K562 (cell line): ENCODE results near the gene RASGRP4. TPM values are rescaled to one million over a fixed set of nuclear protein-coding genes. Genes with fewer than 3 reads are reported as not detected.

Experiments used
- ATAC-seq: fragments of 200-7000 bp; cut with Tn5 transposase; 3 replicates; pipeline ENCODE4 v1.9.1; 2020; ENCODE audit warnings: moderate library complexity
- BruUV-seq: library from RNA; stranded (reverse); fragments of 400-500 nt; replicated peaks from 2 replicates; lab custom pipeline; 2021; lab: Mats Ljungman, UMichigan
- CTCF ChIA-PET: fragments of 300-600 bp; formaldehyde crosslinking; extraction: SDS; loops from one replicate; lab custom pipeline; 2021; ENCODE audit warnings: low intra/inter-chr PET ratio; lab: Yijun Ruan, JAX
- POLR2A ChIA-PET: fragments of 300-600, 350-650 bp; sonication (Branson Sonifier 250); formaldehyde crosslinking; extraction: SDS; loops from one replicate; lab custom pipeline; 2021; ENCODE audit warnings: antibody characterized with exemption, inconsistent platforms; lab: Yijun Ruan, JAX
- DNase-seq, 4 experiments: peaks; one replicate each; pipeline versions ENCODE4 v3.0.0 to v3.0.0-alpha.2; 2011 to 2018; ENCODE audit warnings: low spot score in 3 of 4, mixed read lengths in 3 of 4; ENCODE audit errors: extremely low read depth in 1 of 4
- FAIRE-seq: peaks from 2 replicates; lab custom pipeline; 2011; peaks lifted over from hg19 to GRCh38; lab: Jason Lieb, UNC
- H2AFZ ChIP-seq: 2 replicates; pipeline ENCODE4 v1.6.0; 2011; ENCODE audit warnings: low read depth, low read length, control low read depth, inconsistent platforms
- H3K27ac ChIP-seq: fragments of 200-600 bp; 3 replicates; pipeline ENCODE4 v1.8.0; 2011; ENCODE audit warnings: low read depth, mild to moderate bottlenecking, control low read depth, inconsistent platforms, low read length, moderate library complexity, mixed read lengths; ENCODE audit errors: extremely low read depth
- H3K27me3 ChIP-seq, 2 experiments: fragments of 300-600 bp in 1 of 2; 2 replicates in 1 of 2; 3 replicates in 1 of 2; pipeline versions ENCODE4 v1.6.0 to v1.8.0; 2011; ENCODE audit warnings: inconsistent platforms in 2 of 2, low read length in 2 of 2, mild to moderate bottlenecking in 1 of 2, mixed read lengths in 1 of 2, moderate library complexity in 1 of 2; ENCODE audit not compliant: control insufficient read depth in 2 of 2, insufficient read depth in 2 of 2
- H3K36me3 ChIP-seq: fragments of 300-600 bp; 3 replicates; pipeline ENCODE4 v1.8.0; 2011; ENCODE audit warnings: mild to moderate bottlenecking, low read length, inconsistent platforms; ENCODE audit not compliant: control insufficient read depth, insufficient read depth
- H3K4me1 ChIP-seq, 2 experiments: fragments of 200-600 bp in 1 of 2; replicated peaks in 1 of 2; 2 replicates in 1 of 2; 3 replicates in 1 of 2; pipeline versions ENCODE4 v1.5.1 to v1.8.0; 2011; ENCODE audit warnings: inconsistent platforms in 2 of 2, low read length in 2 of 2, mild to moderate bottlenecking in 1 of 2, mixed read lengths in 1 of 2, moderate library complexity in 1 of 2; ENCODE audit not compliant: control insufficient read depth in 2 of 2, insufficient read depth in 2 of 2
- H3K4me2 ChIP-seq: 2 replicates; pipeline ENCODE4 v1.6.1; 2011; ENCODE audit warnings: low read length, control low read depth, inconsistent platforms, mixed read lengths; ENCODE audit not compliant: insufficient read depth
- H3K4me3 ChIP-seq: fragments of 200-600 bp; sonication (generic), shearing (Covaris generic); 2 replicates; pipeline ENCODE4 v1.5.1; 2016; ENCODE audit warnings: control low read depth, inconsistent platforms
- H3K79me2 ChIP-seq: fragments of 200-600 bp; 3 replicates; pipeline ENCODE4 v1.8.0; 2011; ENCODE audit warnings: low read length, inconsistent platforms; ENCODE audit not compliant: control insufficient read depth, insufficient read depth
- H3K9ac ChIP-seq, 2 experiments: 2 replicates each; pipeline versions ENCODE4 v1.6.0 to v1.6.1; 2011; ENCODE audit warnings: low read depth in 2 of 2, low read length in 2 of 2, control low read depth in 1 of 2, inconsistent platforms in 1 of 2, mild to moderate bottlenecking in 1 of 2, mixed read lengths in 1 of 2; ENCODE audit not compliant: insufficient read depth in 1 of 2
- H3K9me1 ChIP-seq: one replicate; pipeline ENCODE4 v1.6.0; 2011; ENCODE audit warnings: inconsistent platforms, mild to moderate bottlenecking, low read length, moderate library complexity; ENCODE audit not compliant: control insufficient read depth, insufficient read depth
- H3K9me3 ChIP-seq: replicated peaks from 2 replicates; pipeline ENCODE4 v1.5.1; 2011; ENCODE audit warnings: low read depth, low read length, inconsistent platforms; ENCODE audit not compliant: control insufficient read depth, insufficient read depth
- H4K20me1 ChIP-seq: replicated peaks from 2 replicates; pipeline ENCODE4 v1.6.1; 2011; ENCODE audit warnings: low read length, inconsistent platforms, mixed read lengths; ENCODE audit not compliant: control insufficient read depth, insufficient read depth
- ASH1L ChIP-seq: fragments of 450-650 bp; IDR thresholded peaks from 2 replicates; pipeline ENCODE4 v1.6.1; 2018; ENCODE audit warnings: borderline replicate concordance, mild to moderate bottlenecking, low read depth; ENCODE audit not compliant: partially characterized antibody
- BACH1 ChIP-seq: fragments of 200-800 bp; sonication (Bioruptor generic); IDR thresholded peaks from 2 replicates; pipeline ENCODE4 v1.6.1; 2016; ENCODE audit warnings: missing genetic modification characterization, missing compliant biosample characterization
- PATZ1 ChIP-seq: fragments of 250-450 bp; sonication (Bioruptor Pico); IDR thresholded peaks from 2 replicates; pipeline ENCODE4 v1.5.0; 2020; ENCODE audit warnings: mild to moderate bottlenecking, borderline replicate concordance
- RBM34 ChIP-seq: fragments of 200-400 bp; formaldehyde crosslinking; IDR thresholded peaks from 2 replicates; pipeline ENCODE4 v1.6.1; 2018; ENCODE audit warnings: low read length, borderline replicate concordance; ENCODE audit not compliant: insufficient read depth
- SMAD1 ChIP-seq: fragments of 150-350 bp; IDR thresholded peaks from 2 replicates; pipeline ENCODE4 v1.6.1; 2014; ENCODE audit warnings: low read length, low read depth; ENCODE audit not compliant: partially characterized antibody
- STAT6 ChIP-seq: sonication (generic); formaldehyde crosslinking; IDR thresholded peaks from 2 replicates; pipeline ENCODE4 v1.8.1; 2023; ENCODE audit warnings: mild to moderate bottlenecking, missing genetic modification reagents
- ZNF175 ChIP-seq: fragments of 200-800 bp; sonication (Bioruptor generic); IDR thresholded peaks from 2 replicates; pipeline ENCODE4 v1.6.1; 2016; ENCODE audit warnings: low read depth, mild to moderate bottlenecking, missing genetic modification characterization, missing compliant biosample characterization
- WGBS: fragments of 100-300 bp; shearing (Covaris generic); methylation state at CpG from one replicate; pipeline ENCODE4 v1.1.6; 2016; ENCODE audit warnings: low coverage, mixed read lengths; ENCODE audit not compliant: insufficient coverage; ENCODE audit errors: missing lambda C conversion rate; 5-methylcytosine and 5-hydroxymethylcytosine counted together
- in situ Hi-C: fragments of 300-500 bp; cut with MboI; formaldehyde crosslinking; loops from 4 replicates; pipeline ENCODE4 v1.15.0; 2018; ENCODE audit warnings: inconsistent platforms, mixed read lengths
- intact Hi-C: fragments of 100-400 bp; cut with micrococcal nuclease; formaldehyde crosslinking; loops from 2 replicates; pipeline ENCODE4 v1.14.2; 2022
- polyA plus RNA-seq, 8 experiments: library from polyadenylated mRNA; depleted of rRNA in 4 of 8; stranded (reverse) in 5 of 8; unstranded in 3 of 8; fragments of >200 nt; fragmentation: Nextera tagmentation in 2 of 8; fragmentation: Illumina TruSeq in 1 of 8; extraction: Ambion mirVana in 2 of 8; extraction: Trizol in 1 of 8; gene quantifications; 2 replicates each; pipeline versions ENCODE4 v1.2.1 to v1.2.3, GENCODE V29; 2011 to 2014; ENCODE audit warnings: inconsistent platforms in 1 of 8, missing spikeins in 1 of 8
- total RNA-seq, 7 experiments: library from RNA; depleted of rRNA in 6 of 7; stranded (reverse); fragments of >200 nt in 6 of 7; fragmentation: Illumina TruSeq in 2 of 7; extraction: Trizol in 2 of 7; gene quantifications; 2 replicates each; pipeline versions ENCODE4 v1.2.1 to v1.2.3, GENCODE V29; 2011 to 2021; ENCODE audit warnings: low replicate concordance in 1 of 7

RASGRP4 gene
- total and polyA plus RNA-seq, 9 of the 15 experiments (the other 6 are each of a cell fraction or from before 2014, with no cell fraction given) = 0.39 to 4.6 (median 3.8) TPM

- POLR2A ChIA-PET = no interaction called here
- Histone ChIP-seq H3K9me1 (no peaks in the 10 kb centered on the region), H2AFZ (no peak overlapping the region), H4K20me1 (no peaks in the 10 kb centered on the region), H3K27me3 (no peaks in the 10 kb centered on the region), H3K9me3 (no peaks in the 10 kb centered on the region), H3K27ac (no peak overlapping the region), H3K9ac (no peak overlapping the region), H3K79me2 (no peaks in the 10 kb centered on the region), H3K4me2 (no peak overlapping the region), H3K4me1 (peaks cover 0 to 12% of the 10 kb centered on the region in 2 experiments; a peak in 1 of 5 replicates), H3K36me3 (peaks cover 37% of the 10 kb centered on the region; the same call in 1 of the 3 replicates), H3K4me3 (no peak overlapping the region)
- WGBS = 25% methylated on average over 4 of the region's 5 CpGs
- intact Hi-C loops = no loop called here
- FAIRE-seq (no peak), DNase-seq (no peak), ATAC-seq (no peak)
- TF ChIP-seq ZNF175 (CRISPR knock-in tag) = no peak
- CTCF ChIA-PET = no interaction called here
- in situ Hi-C loops = no loop called here
- BruUV-seq = no TSS peak
Measured at GRCh38 chr19:38469151-38469550, 43.1 kb upstream of the RASGRP4 start.

DNA sequence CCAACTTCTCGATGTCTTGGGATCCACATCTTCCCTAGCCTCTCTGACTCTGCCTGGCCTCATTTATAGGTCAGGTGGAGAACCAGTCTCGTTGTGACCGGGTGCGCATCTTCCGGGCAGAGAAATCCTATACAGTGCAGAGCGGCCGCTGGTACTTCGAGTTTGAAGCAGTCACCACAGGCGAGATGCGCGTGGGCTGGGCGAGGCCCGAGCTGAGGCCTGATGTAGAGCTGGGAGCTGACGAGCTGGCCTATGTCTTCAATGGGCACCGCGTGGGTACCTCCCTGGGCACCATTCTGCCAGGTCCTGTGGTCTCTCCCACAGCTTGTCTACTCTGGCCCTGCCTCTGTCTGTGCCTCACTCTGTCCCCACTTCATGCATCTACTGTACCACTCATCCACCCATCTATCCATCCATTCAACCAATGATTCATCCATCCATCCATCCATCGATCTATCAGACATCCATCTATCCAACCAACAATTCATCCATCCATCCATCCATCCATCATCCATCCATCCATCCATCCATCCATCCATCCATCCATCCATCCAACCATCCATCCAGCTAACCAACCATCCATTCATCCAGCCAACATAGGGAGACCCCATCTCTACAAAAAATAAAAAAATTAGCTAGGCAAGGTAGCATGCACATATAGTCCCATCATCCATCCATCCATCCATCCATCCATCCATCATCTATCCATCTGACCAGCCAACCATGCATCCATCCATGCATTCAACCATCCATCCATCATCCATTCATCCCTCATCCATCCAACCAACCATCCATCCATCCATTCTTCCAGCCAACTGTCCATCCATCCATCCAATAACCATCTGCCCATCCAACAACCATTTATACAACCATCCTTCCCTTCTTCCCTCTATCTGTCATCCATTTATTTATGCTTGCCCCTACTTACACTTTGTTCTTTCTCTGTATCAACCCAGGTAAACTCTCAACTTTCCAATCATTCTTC is 41.8 kb upstream of the RASGRP4 start:
- Histone ChIP-seq H3K36me3 (peaks cover 37% of the 10 kb centered on the region; the same call in 1 of the 3 replicates), H3K9me3 (no peaks in the 10 kb centered on the region), H3K4me1 (peaks cover 0 to 13% of the 10 kb centered on the region in 2 experiments; a peak in 1 of 5 replicates), H3K4me3 (no peak overlapping the region), H3K9me1 (no peaks in the 10 kb centered on the region), H3K9ac (no peak overlapping the region), H4K20me1 (no peaks in the 10 kb centered on the region), H3K79me2 (no peaks in the 10 kb centered on the region), H3K4me2 (no peak overlapping the region), H3K27ac (no peak overlapping the region), H3K27me3 (no peaks in the 10 kb centered on the region), H2AFZ (no peak overlapping the region)
- DNase-seq (no peak), ATAC-seq (no peak), FAIRE-seq (no peak)
- POLR2A ChIA-PET = no interaction called here
- intact Hi-C loops (no loop called here), in situ Hi-C loops (no loop called here)
- no TSS peak for BruUV-seq
- CTCF ChIA-PET = no interaction called here
- 71% methylated on average over 17 of the region's 17 CpGs for WGBS
- no peak for TF ChIP-seq RBM34
- TF ChIP-seq BACH1 (tag) = no peak
- TF ChIP-seq PATZ1 (CRISPR knock-in tag) = no peak
- no peak for TF ChIP-seq STAT6 (CRISPR knock-in tag)
- TF ChIP-seq SMAD1 = no peak
- TF ChIP-seq ASH1L = no peak
